ENCODE measurements around the gene MYO7A. TPM values are rescaled to one million over a fixed set of nuclear protein-coding genes. Genes with fewer than 3 reads are reported as not detected.

Gene MYO7A
- total and polyA plus RNA-seq, 12 donors, result 0.91 to 6.8 (median 2.8) TPM

GRCh38 chr11:77163271-77163670, 35.2 kb downstream of the MYO7A start:
- ATAC-seq, result no peak
- H3K9me3 ChIP-seq, result no peaks in the 10 kb centered on the region
- no peaks in the 10 kb centered on the region for H3K27me3 ChIP-seq
- H3K27ac ChIP-seq, result no peak overlapping the region
- 78 to 84% methylated on average over 6 of the region's 6 CpGs for WGBS, 2 donors
- no peak for DNase-seq
- no peak overlapping the region for H3K4me3 ChIP-seq
- no peaks in the 10 kb centered on the region for H3K36me3 ChIP-seq
- no peak for TF ChIP-seq CTCF (IDR thresholded peaks at IDR 0.05)
- intact Hi-C loops (cut with DNase I), result no loop called here
- no peaks in the 10 kb centered on the region for H3K4me1 ChIP-seq

GRCh38 chr11:77165066-77165465, 37.0 kb downstream of the MYO7A start:
- Histone ChIP-seq H3K9me3 (no peaks in the 10 kb centered on the region), H3K4me1 (no peaks in the 10 kb centered on the region), H3K4me3 (no peak overlapping the region), H3K27ac (no peak overlapping the region), H3K36me3 (no peaks in the 10 kb centered on the region), H3K27me3 (no peaks in the 10 kb centered on the region)
- whole genome bisulfite sequencing, 2 donors, result 75 to 88% methylated on average over 5 of the region's 5 CpGs
- DNase-seq, result no peak
- ATAC-seq, result no peak
- intact Hi-C loops (cut with DNase I), result no loop called here
- TF ChIP-seq CTCF (IDR thresholded peaks at IDR 0.05), result no peak

GRCh38 chr11:77166021-77166420, 38.0 kb downstream of the MYO7A start:
- DNase-seq, result no peak
- 94 to 96% methylated on average over 8 of the region's 8 CpGs for WGBS, 2 donors

GRCh38 chr11:77167111-77167626, 39.1 kb downstream of the MYO7A start:
- no peak for TF ChIP-seq CTCF (IDR thresholded peaks at IDR 0.05)
- ATAC-seq (no peak), DNase-seq (no peak)
- Histone ChIP-seq H3K4me1 (no peaks in the 10 kb centered on the region), H3K27me3 (no peaks in the 10 kb centered on the region), H3K36me3 (no peaks in the 10 kb centered on the region), H3K27ac (no peak overlapping the region), H3K4me3 (no peak overlapping the region), H3K9me3 (no peaks in the 10 kb centered on the region)
- intact Hi-C loops (cut with DNase I), result no loop called here
- WGBS, 2 donors, result 93 to 97% methylated on average over 9 of the region's 9 CpGs

More at GRCh38 chr11:77166021-77166420, 38.0 kb downstream of the MYO7A start:
- no peaks in the 10 kb centered on the region for H3K9me3 ChIP-seq
- H3K27ac ChIP-seq, result no peak overlapping the region
- intact Hi-C loops (cut with DNase I), result no loop called here
- TF ChIP-seq CTCF (IDR thresholded peaks at IDR 0.05), result no peak
- no peak for ATAC-seq
- H3K27me3 ChIP-seq, result no peaks in the 10 kb centered on the region
- no peaks in the 10 kb centered on the region for H3K4me1 ChIP-seq
- no peak overlapping the region for H3K4me3 ChIP-seq
- H3K36me3 ChIP-seq, result no peaks in the 10 kb centered on the region
